Activated naive CD4-positive, alpha-beta T cell treated with anti-CD3 and anti-CD28 coated beads, Interleukin-2, amount 10 ng/mL, durations not matched to agents 7 days and 5 days (primary cell): ENCODE results near the gene TANC1.
"Not testable (repeated sequence)": the region's sequence is repeated elsewhere in the genome, so short reads cannot be mapped to it uniquely, and the experiment has no call there.

Experiments used
- CTCF ChIA-PET: fragments of 350-600 bp; sonication (Branson Sonifier 250); formaldehyde crosslinking; loops from one replicate; lab custom pipeline; 2021; ENCODE audit warnings: antibody characterized with exemption; lab: Charles Lee
- DNase-seq: peaks from one replicate; pipeline ENCODE4 v3.0.0-alpha.2; 2020
- H3K27ac Mint-ChIP-seq: one replicate; pipeline ENCODE4 v1.8.0; 2021; ENCODE audit warnings: mild to moderate bottlenecking, moderate library complexity, mixed read lengths
- H3K27me3 Mint-ChIP-seq: one replicate; pipeline ENCODE4 v1.8.0; 2021; ENCODE audit warnings: mild to moderate bottlenecking, mixed read lengths
- H3K36me3 Mint-ChIP-seq: one replicate; pipeline ENCODE4 v1.8.0; 2021; ENCODE audit warnings: mixed read lengths
- H3K4me1 Mint-ChIP-seq: one replicate; pipeline ENCODE4 v1.8.0; 2021; ENCODE audit warnings: mixed read lengths
- H3K4me3 Mint-ChIP-seq: one replicate; pipeline ENCODE4 v1.8.0; 2021; ENCODE audit warnings: mild to moderate bottlenecking, moderate library complexity, mixed read lengths
- H3K9me3 Mint-ChIP-seq: one replicate; pipeline ENCODE4 v1.8.0; 2021; ENCODE audit warnings: mixed read lengths

Gene TANC1

GRCh38 chr2:159131267-159131913 is 162.9 kb downstream of the TANC1 start:
- Mint-ChIP-seq H3K4me1 (peaks cover 7% of the 10 kb centered on the region), H3K4me3 (no peak overlapping the region), H3K9me3 (no peaks in the 10 kb centered on the region), H3K27me3 (no peaks in the 10 kb centered on the region), H3K36me3 (no peaks in the 10 kb centered on the region), H3K27ac (no peak overlapping the region)
- CTCF ChIA-PET = interaction anchor here (1.6 kb wide), 1 partner anchor 19 kb away, joined by 3 read pairs; no protein-coding TSS in a partner anchor
- DNase-seq = no peak

- CTCF ChIA-PET = no interaction called here
- no peak overlapping the region for H3K27ac Mint-ChIP-seq
- no peaks in the 10 kb centered on the region for H3K27me3 Mint-ChIP-seq
- no peak overlapping the region for H3K4me3 Mint-ChIP-seq
- H3K9me3 Mint-ChIP-seq = no peaks in the 10 kb centered on the region
- DNase-seq = no peak
- H3K36me3 Mint-ChIP-seq = no peaks in the 10 kb centered on the region
- peaks cover 7% of the 10 kb centered on the region for H3K4me1 Mint-ChIP-seq
Measured at GRCh38 chr2:159131914-159132281, 163.5 kb downstream of the TANC1 start.

- H3K9me3 Mint-ChIP-seq = no peaks in the 10 kb centered on the region
- no peak overlapping the region for H3K4me3 Mint-ChIP-seq
- H3K4me1 Mint-ChIP-seq = peaks cover 7% of the 10 kb centered on the region
- no peaks in the 10 kb centered on the region for H3K27me3 Mint-ChIP-seq
- H3K27ac Mint-ChIP-seq = no peak overlapping the region
- CTCF ChIA-PET = interaction anchor here (1.1 kb wide), 1 partner anchor 69 kb away, joined by 3 read pairs; no protein-coding TSS in a partner anchor
- no peaks in the 10 kb centered on the region for H3K36me3 Mint-ChIP-seq
- no peak for DNase-seq
Measured at GRCh38 chr2:159133797-159134196, 165.4 kb downstream of the TANC1 start.

GRCh38 chr2:159134979-159135378 is 166.5 kb downstream of the TANC1 start:
- Mint-ChIP-seq H3K9me3 (no peaks in the 10 kb centered on the region), H3K27me3 (no peaks in the 10 kb centered on the region), H3K4me3 (no peak overlapping the region), H3K27ac (no peak overlapping the region), H3K4me1 (peaks cover 2% of the 10 kb centered on the region), H3K36me3 (no peaks in the 10 kb centered on the region)
- CTCF ChIA-PET = interaction anchor here (0.9 kb wide), 1 partner anchor 16 kb away, joined by 4 read pairs; no protein-coding TSS in a partner anchor
- DNase-seq = no peak

GRCh38 chr2:159136391-159136790 is 168.0 kb downstream of the TANC1 start:
- CTCF ChIA-PET = no interaction called here
- no peaks in the 10 kb centered on the region for H3K9me3 Mint-ChIP-seq

GRCh38 chr2:159137511-159138241 is 169.2 kb downstream of the TANC1 start:
- no peaks in the 10 kb centered on the region for H3K9me3 Mint-ChIP-seq
- H3K27me3 Mint-ChIP-seq = no peaks in the 10 kb centered on the region
- no peak overlapping the region for H3K27ac Mint-ChIP-seq
- no peaks in the 10 kb centered on the region for H3K4me1 Mint-ChIP-seq
- CTCF ChIA-PET = no interaction called here
- no peaks in the 10 kb centered on the region for H3K36me3 Mint-ChIP-seq
- no peak for DNase-seq
- H3K4me3 Mint-ChIP-seq = no peak overlapping the region

More at GRCh38 chr2:159136391-159136790, 168.0 kb downstream of the TANC1 start:
- no peak for DNase-seq
- Mint-ChIP-seq H3K36me3 (no peaks in the 10 kb centered on the region), H3K4me3 (no peak overlapping the region), H3K4me1 (no peaks in the 10 kb centered on the region), H3K27ac (no peak overlapping the region), H3K27me3 (no peaks in the 10 kb centered on the region)

- no peak overlapping the region for H3K27ac Mint-ChIP-seq
- no peak for DNase-seq
- no peaks in the 10 kb centered on the region for H3K9me3 Mint-ChIP-seq
- no peak overlapping the region for H3K4me3 Mint-ChIP-seq
- H3K4me1 Mint-ChIP-seq = no peaks in the 10 kb centered on the region
- no peaks in the 10 kb centered on the region for H3K27me3 Mint-ChIP-seq
- no peaks in the 10 kb centered on the region for H3K36me3 Mint-ChIP-seq
- CTCF ChIA-PET = interaction anchor here (0.9 kb wide), 1 partner anchor 10 kb away, joined by 3 read pairs; no protein-coding TSS in a partner anchor
Measured at GRCh38 chr2:159138642-159139182, 170.3 kb downstream of the TANC1 start.

GRCh38 chr2:159139216-159139933 is 170.9 kb downstream of the TANC1 start:
- H3K27ac Mint-ChIP-seq = no peak overlapping the region
- peaks cover 3% of the 10 kb centered on the region for H3K27me3 Mint-ChIP-seq
- no peaks in the 10 kb centered on the region for H3K9me3 Mint-ChIP-seq
- H3K36me3 Mint-ChIP-seq = no peaks in the 10 kb centered on the region
- CTCF ChIA-PET = interaction anchor here (0.9 kb wide), 1 partner anchor 9 kb away, joined by 3 read pairs; no protein-coding TSS in a partner anchor
- no peaks in the 10 kb centered on the region for H3K4me1 Mint-ChIP-seq
- DNase-seq = no peak
- no peak overlapping the region for H3K4me3 Mint-ChIP-seq

- H3K27ac Mint-ChIP-seq = no peak overlapping the region
- no peak overlapping the region for H3K4me3 Mint-ChIP-seq
- DNase-seq = no peak
Measured at GRCh38 chr2:159140070-159140769, 171.8 kb downstream of the TANC1 start.

GRCh38 chr2:159140821-159141220 is 172.4 kb downstream of the TANC1 start:
- not testable (repeated sequence) for H3K9me3 Mint-ChIP-seq, DNase-seq, H3K4me3 Mint-ChIP-seq, H3K27ac Mint-ChIP-seq, H3K4me1 Mint-ChIP-seq, H3K36me3 Mint-ChIP-seq, H3K27me3 Mint-ChIP-seq
- CTCF ChIA-PET = interaction anchor here (0.9 to 1.2 kb wide), 2 partner anchors 22 to 44 kb away, joined by 3 to 4 read pairs; no protein-coding TSS in a partner anchor

More at GRCh38 chr2:159140070-159140769, 171.8 kb downstream of the TANC1 start:
- Mint-ChIP-seq H3K9me3 (no peaks in the 10 kb centered on the region), H3K27me3 (peaks cover 4% of the 10 kb centered on the region), H3K36me3 (no peaks in the 10 kb centered on the region), H3K4me1 (no peaks in the 10 kb centered on the region)
- CTCF ChIA-PET = interaction anchor here (0.9 to 1.2 kb wide), 2 partner anchors 22 to 45 kb away, joined by 3 to 4 read pairs; no protein-coding TSS in a partner anchor

GRCh38 chr2:159144776-159145614 is 176.6 kb downstream of the TANC1 start:
- CTCF ChIA-PET = no interaction called here
- H3K4me3 Mint-ChIP-seq = no peak overlapping the region
- peaks cover 6% of the 10 kb centered on the region for H3K27me3 Mint-ChIP-seq
- H3K4me1 Mint-ChIP-seq = peaks cover 16% of the 10 kb centered on the region
- H3K36me3 Mint-ChIP-seq = no peaks in the 10 kb centered on the region
- no peak for DNase-seq
- H3K9me3 Mint-ChIP-seq = no peaks in the 10 kb centered on the region
- H3K27ac Mint-ChIP-seq = no peak overlapping the region

GRCh38 chr2:159145745-159146354 is 177.4 kb downstream of the TANC1 start:
- CTCF ChIA-PET = interaction anchor here (1.2 kb wide), 1 partner anchor 27 kb away, joined by 3 read pairs; no protein-coding TSS in a partner anchor
- no peak overlapping the region for H3K4me3 Mint-ChIP-seq
- peaks cover 16% of the 10 kb centered on the region for H3K4me1 Mint-ChIP-seq
- DNase-seq = no peak
- H3K27me3 Mint-ChIP-seq = peaks cover 6% of the 10 kb centered on the region
- H3K27ac Mint-ChIP-seq = no peak overlapping the region
- H3K9me3 Mint-ChIP-seq = no peaks in the 10 kb centered on the region
- H3K36me3 Mint-ChIP-seq = no peaks in the 10 kb centered on the region
